WTC11 (cell line): Measurements from ENCODE around the gene PACSIN3. TPM values are rescaled to one million over a fixed set of nuclear protein-coding genes. Genes with fewer than 3 reads are reported as not detected.

ENCODE experiments used
- ATAC-seq: fragments of 200-7000 bp; cut with Tn5 transposase; 2 replicates; pipeline ENCODE4 v1.10.0; 2021; ENCODE audit warnings: mild to moderate bottlenecking, moderate library complexity
- CTCF ChIA-PET: fragments of 300-600 bp; sonication (Branson Sonifier 250); formaldehyde crosslinking; loops from one replicate; lab custom pipeline; 2021; ENCODE audit warnings: antibody characterized with exemption; lab: Charles Lee
- POLR2A ChIA-PET: fragments of 350-600 bp; sonication (Branson Sonifier 250); formaldehyde crosslinking; loops from one replicate; lab custom pipeline; 2021; ENCODE audit warnings: antibody characterized with exemption; lab: Charles Lee
- DNase-seq: peaks from one replicate; pipeline ENCODE4 v3.0.0; 2021; ENCODE audit warnings: low spot score
- H3K27ac Mint-ChIP-seq: 2 replicates; pipeline ENCODE4 v1.8.0; 2021; ENCODE audit warnings: mixed read lengths
- H3K27me3 Mint-ChIP-seq: 2 replicates; pipeline ENCODE4 v1.8.0; 2021; ENCODE audit warnings: low read depth, mild to moderate bottlenecking, moderate library complexity, mixed read lengths
- H3K36me3 Mint-ChIP-seq: 2 replicates; pipeline ENCODE4 v1.8.0; 2021; ENCODE audit warnings: mixed read lengths
- H3K4me1 Mint-ChIP-seq: 2 replicates; pipeline ENCODE4 v1.8.0; 2022; ENCODE audit warnings: mixed read lengths
- H3K4me3 Mint-ChIP-seq: 2 replicates; pipeline ENCODE4 v1.8.0; 2021; ENCODE audit warnings: mild to moderate bottlenecking, moderate library complexity, mixed read lengths
- H3K9me3 Mint-ChIP-seq: 2 replicates; pipeline ENCODE4 v1.8.0; 2021; ENCODE audit warnings: mixed read lengths
- ATF2 ChIP-seq: sonication (generic); formaldehyde crosslinking; IDR thresholded peaks from 2 replicates; pipeline ENCODE4 v1.8.1; 2022; ENCODE audit warnings: low read depth, missing genetic modification reagents, borderline replicate concordance
- ATF6 ChIP-seq: sonication (generic); formaldehyde crosslinking; IDR thresholded peaks from 2 replicates; pipeline ENCODE4 v1.8.1; 2023; ENCODE audit warnings: mild to moderate bottlenecking, missing genetic modification reagents
- CBFB ChIP-seq: sonication (generic); formaldehyde crosslinking; IDR thresholded peaks from 2 replicates; pipeline ENCODE4 v1.8.1; 2022; ENCODE audit warnings: mild to moderate bottlenecking, low read depth, missing genetic modification reagents
- CREB1 ChIP-seq: sonication (generic); formaldehyde crosslinking; IDR thresholded peaks from 2 replicates; pipeline ENCODE4 v1.8.0; 2023; ENCODE audit warnings: mild to moderate bottlenecking, missing genetic modification reagents
- FOXJ3 ChIP-seq: sonication (generic); formaldehyde crosslinking; IDR thresholded peaks from 2 replicates; pipeline ENCODE4 v1.9.0; 2021; ENCODE audit warnings: missing genetic modification reagents, mild to moderate bottlenecking, borderline replicate concordance
- FOXP1 ChIP-seq: sonication (generic); formaldehyde crosslinking; IDR thresholded peaks from 2 replicates; pipeline ENCODE4 v1.8.0; 2022; ENCODE audit warnings: missing genetic modification reagents, mild to moderate bottlenecking, moderate library complexity, borderline replicate concordance
- GABPB1 ChIP-seq: sonication (generic); formaldehyde crosslinking; IDR thresholded peaks from 2 replicates; pipeline ENCODE4 v1.8.1; 2023; ENCODE audit warnings: mild to moderate bottlenecking, missing genetic modification reagents
- GTF2I ChIP-seq: fragments of 250-450 bp; sonication (Bioruptor Pico); conservative IDR thresholded peaks from 2 replicates; pipeline ENCODE4 v1.4.0; 2021; ENCODE audit warnings: mild to moderate bottlenecking
- HMGA2 ChIP-seq: fragments of 250-450 bp; sonication (Bioruptor Pico); IDR thresholded peaks from 2 replicates; pipeline ENCODE4 v1.4.0; 2021; ENCODE audit warnings: mild to moderate bottlenecking, moderate library complexity
- JUN ChIP-seq: sonication (generic); formaldehyde crosslinking; IDR thresholded peaks from 2 replicates; pipeline ENCODE4 v1.8.0; 2023; ENCODE audit warnings: mild to moderate bottlenecking, missing genetic modification reagents
- OVOL2 ChIP-seq: fragments of 250-450 bp; sonication (Bioruptor Pico); IDR thresholded peaks from 2 replicates; pipeline ENCODE4 v1.9.0; 2021; ENCODE audit warnings: mild to moderate bottlenecking, borderline replicate concordance
- TP53 ChIP-seq: sonication (generic); formaldehyde crosslinking; IDR thresholded peaks from 2 replicates; pipeline ENCODE4 v1.8.1; 2023; ENCODE audit warnings: mild to moderate bottlenecking, missing genetic modification reagents
- ZBTB43 ChIP-seq: sonication (generic); formaldehyde crosslinking; IDR thresholded peaks from 2 replicates; pipeline ENCODE4 v1.8.1; 2023; ENCODE audit warnings: mild to moderate bottlenecking, missing genetic modification reagents
- ZNF219 ChIP-seq: sonication (generic); formaldehyde crosslinking; IDR thresholded peaks from 2 replicates; pipeline ENCODE4 v1.8.0; 2023; ENCODE audit warnings: missing genetic modification reagents, mild to moderate bottlenecking, borderline replicate concordance
- ZNF416 ChIP-seq: fragments of 250-450 bp; sonication (Bioruptor Pico); IDR thresholded peaks from 2 replicates; pipeline ENCODE4 v1.9.0; 2021; ENCODE audit warnings: mild to moderate bottlenecking, inconsistent platforms
- total RNA-seq: library from RNA; stranded (reverse); gene quantifications from 3 replicates; pipeline ENCODE4 v1.2.3, GENCODE V29; 2021
- TF ChIP-seq, protein P1 (sequence below): sonication (generic); formaldehyde crosslinking; IDR thresholded peaks from 2 replicates; pipeline ENCODE4 v1.8.1; 2023; ENCODE audit warnings: mild to moderate bottlenecking, moderate library complexity, missing genetic modification reagents
- TF ChIP-seq, protein P2 (sequence below): sonication (generic); formaldehyde crosslinking; IDR thresholded peaks from 2 replicates; pipeline ENCODE4 v1.8.1; 2022; ENCODE audit warnings: mild to moderate bottlenecking, moderate library complexity, missing genetic modification reagents
- TF ChIP-seq, protein P3 (sequence below): sonication (generic); formaldehyde crosslinking; IDR thresholded peaks from 2 replicates; pipeline ENCODE4 v1.8.0; 2022; ENCODE audit warnings: missing genetic modification reagents
- TF ChIP-seq, protein P4 (sequence below): sonication (generic); formaldehyde crosslinking; IDR thresholded peaks from 2 replicates; pipeline ENCODE4 v1.8.0; 2022; ENCODE audit warnings: mild to moderate bottlenecking, missing genetic modification reagents

Gene PACSIN3
- total RNA-seq, 1 experiment from 2014 or later, result 76.8 TPM

DNA sequence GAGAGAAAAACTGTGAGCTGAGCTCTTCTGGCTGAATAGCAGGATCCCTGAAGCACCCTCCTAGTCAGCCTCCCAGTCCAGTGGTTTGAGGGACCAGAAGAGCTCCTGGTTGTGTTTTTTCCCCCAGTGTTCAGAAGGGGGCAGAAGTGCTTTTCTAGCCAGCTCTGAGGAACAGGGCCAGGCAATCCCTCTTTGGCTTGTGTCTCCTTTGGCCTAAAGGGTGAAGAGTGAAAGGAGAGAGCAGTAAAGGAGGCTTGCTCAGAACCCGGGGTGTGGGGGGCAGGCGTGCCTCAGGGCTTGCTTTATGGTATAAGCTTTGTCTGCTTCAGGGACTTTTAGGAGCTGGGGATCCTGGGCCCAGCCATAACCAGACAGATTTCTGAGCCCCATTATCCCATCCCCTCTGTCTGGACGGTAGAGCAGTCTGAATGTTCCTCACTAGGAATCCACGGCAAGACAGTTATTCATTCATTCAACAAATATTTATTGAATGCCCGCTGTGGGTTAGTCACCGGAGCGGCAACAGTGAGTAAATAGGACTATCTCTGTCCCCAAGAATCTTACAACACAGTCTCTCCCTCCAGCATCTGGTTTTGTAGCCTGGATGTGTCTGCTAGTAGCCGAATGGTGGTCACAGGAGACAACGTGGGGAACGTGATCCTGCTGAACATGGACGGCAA lies 47.9 kb upstream of the PACSIN3 start:
- H3K36me3 Mint-ChIP-seq, result peaks cover 53% of the 10 kb centered on the region
- H3K4me1 Mint-ChIP-seq, result peaks cover 3% of the 10 kb centered on the region; the same call in 1 of the 2 replicates
- CTCF ChIA-PET, result interaction anchor here (0.6 to 7.2 kb wide), 26 partner anchors 8 to 220 kb away, joined by 3 to 84 read pairs (median 4); partner anchors contain the start of genes ACP2, DDB2, MYBPC3 and NR1H3
- TF ChIP-seq, protein P1, sequence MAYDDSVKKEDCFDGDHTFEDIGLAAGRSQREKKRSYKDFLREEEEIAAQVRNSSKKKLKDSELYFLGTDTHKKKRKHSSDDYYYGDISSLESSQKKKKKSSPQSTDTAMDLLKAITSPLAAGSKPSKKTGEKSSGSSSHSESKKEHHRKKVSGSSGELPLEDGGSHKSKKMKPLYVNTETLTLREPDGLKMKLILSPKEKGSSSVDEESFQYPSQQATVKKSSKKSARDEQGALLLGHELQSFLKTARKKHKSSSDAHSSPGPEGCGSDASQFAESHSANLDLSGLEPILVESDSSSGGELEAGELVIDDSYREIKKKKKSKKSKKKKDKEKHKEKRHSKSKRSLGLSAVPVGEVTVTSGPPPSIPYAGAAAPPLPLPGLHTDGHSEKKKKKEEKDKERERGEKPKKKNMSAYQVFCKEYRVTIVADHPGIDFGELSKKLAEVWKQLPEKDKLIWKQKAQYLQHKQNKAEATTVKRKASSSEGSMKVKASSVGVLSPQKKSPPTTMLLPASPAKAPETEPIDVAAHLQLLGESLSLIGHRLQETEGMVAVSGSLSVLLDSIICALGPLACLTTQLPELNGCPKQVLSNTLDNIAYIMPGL (CRISPR knock-in tag), result no peak
- TF ChIP-seq CBFB (CRISPR knock-in tag) (no peak), FOXJ3 (CRISPR knock-in tag) (no peak), JUN (CRISPR knock-in tag) (no peak), ZNF219 (CRISPR knock-in tag) (no peak), ZNF416 (CRISPR knock-in tag) (no peak), FOXP1 (CRISPR knock-in tag) (no peak)
- TF ChIP-seq, protein P2, sequence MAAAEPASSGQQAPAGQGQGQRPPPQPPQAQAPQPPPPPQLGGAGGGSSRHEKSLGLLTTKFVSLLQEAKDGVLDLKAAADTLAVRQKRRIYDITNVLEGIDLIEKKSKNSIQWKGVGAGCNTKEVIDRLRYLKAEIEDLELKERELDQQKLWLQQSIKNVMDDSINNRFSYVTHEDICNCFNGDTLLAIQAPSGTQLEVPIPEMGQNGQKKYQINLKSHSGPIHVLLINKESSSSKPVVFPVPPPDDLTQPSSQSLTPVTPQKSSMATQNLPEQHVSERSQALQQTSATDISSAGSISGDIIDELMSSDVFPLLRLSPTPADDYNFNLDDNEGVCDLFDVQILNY (CRISPR knock-in tag), result no peak
- TF ChIP-seq, protein P3, sequence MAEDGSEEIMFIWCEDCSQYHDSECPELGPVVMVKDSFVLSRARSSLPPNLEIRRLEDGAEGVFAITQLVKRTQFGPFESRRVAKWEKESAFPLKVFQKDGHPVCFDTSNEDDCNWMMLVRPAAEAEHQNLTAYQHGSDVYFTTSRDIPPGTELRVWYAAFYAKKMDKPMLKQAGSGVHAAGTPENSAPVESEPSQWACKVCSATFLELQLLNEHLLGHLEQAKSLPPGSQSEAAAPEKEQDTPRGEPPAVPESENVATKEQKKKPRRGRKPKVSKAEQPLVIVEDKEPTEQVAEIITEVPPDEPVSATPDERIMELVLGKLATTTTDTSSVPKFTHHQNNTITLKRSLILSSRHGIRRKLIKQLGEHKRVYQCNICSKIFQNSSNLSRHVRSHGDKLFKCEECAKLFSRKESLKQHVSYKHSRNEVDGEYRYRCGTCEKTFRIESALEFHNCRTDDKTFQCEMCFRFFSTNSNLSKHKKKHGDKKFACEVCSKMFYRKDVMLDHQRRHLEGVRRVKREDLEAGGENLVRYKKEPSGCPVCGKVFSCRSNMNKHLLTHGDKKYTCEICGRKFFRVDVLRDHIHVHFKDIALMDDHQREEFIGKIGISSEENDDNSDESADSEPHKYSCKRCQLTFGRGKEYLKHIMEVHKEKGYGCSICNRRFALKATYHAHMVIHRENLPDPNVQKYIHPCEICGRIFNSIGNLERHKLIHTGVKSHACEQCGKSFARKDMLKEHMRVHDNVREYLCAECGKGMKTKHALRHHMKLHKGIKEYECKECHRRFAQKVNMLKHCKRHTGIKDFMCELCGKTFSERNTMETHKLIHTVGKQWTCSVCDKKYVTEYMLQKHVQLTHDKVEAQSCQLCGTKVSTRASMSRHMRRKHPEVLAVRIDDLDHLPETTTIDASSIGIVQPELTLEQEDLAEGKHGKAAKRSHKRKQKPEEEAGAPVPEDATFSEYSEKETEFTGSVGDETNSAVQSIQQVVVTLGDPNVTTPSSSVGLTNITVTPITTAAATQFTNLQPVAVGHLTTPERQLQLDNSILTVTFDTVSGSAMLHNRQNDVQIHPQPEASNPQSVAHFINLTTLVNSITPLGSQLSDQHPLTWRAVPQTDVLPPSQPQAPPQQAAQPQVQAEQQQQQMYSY, result no peak
- TF ChIP-seq, protein P4, sequence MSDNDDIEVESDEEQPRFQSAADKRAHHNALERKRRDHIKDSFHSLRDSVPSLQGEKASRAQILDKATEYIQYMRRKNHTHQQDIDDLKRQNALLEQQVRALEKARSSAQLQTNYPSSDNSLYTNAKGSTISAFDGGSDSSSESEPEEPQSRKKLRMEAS (CRISPR knock-in tag), result no peak
- POLR2A ChIA-PET, result interaction anchor here (0.7 to 2.5 kb wide), 7 partner anchors 15 to 49 kb away, joined by 3 to 17 read pairs (median 4); partner anchors contain the start of genes ACP2 and DDB2
- DNase-seq (peak; percentile 22), ATAC-seq (peak; percentile 86)
- H3K9me3 Mint-ChIP-seq, result no peaks in the 10 kb centered on the region
- no peaks in the 10 kb centered on the region for H3K27me3 Mint-ChIP-seq
- H3K27ac Mint-ChIP-seq, result peak overlapping the region; percentile 75
- H3K4me3 Mint-ChIP-seq, result no peak overlapping the region

- Mint-ChIP-seq H3K4me3 (no peak overlapping the region), H3K27me3 (no peaks in the 10 kb centered on the region), H3K9me3 (no peaks in the 10 kb centered on the region), H3K36me3 (peaks cover 57% of the 10 kb centered on the region), H3K4me1 (peaks cover 3% of the 10 kb centered on the region; the same call in 1 of the 2 replicates), H3K27ac (no peak overlapping the region)
- TF ChIP-seq TP53 (CRISPR knock-in tag) (no peak), FOXJ3 (CRISPR knock-in tag) (no peak), ZBTB43 (CRISPR knock-in tag) (no peak), OVOL2 (CRISPR knock-in tag) (no peak), ATF6 (CRISPR knock-in tag) (no peak), ZNF416 (CRISPR knock-in tag) (no peak), HMGA2 (CRISPR knock-in tag) (no peak), GABPB1 (CRISPR knock-in tag) (no peak), CREB1 (CRISPR knock-in tag) (no peak), ATF2 (no peak), GTF2I (CRISPR knock-in tag) (no peak)
- TF ChIP-seq, protein P4 (CRISPR knock-in tag), result no peak
- ChIA-PET POLR2A (interaction anchor here (0.7 to 2.5 kb wide), 4 partner anchors 9 to 48 kb away, joined by 3 to 17 read pairs (median 4); partner anchors contain the start of gene DDB2), CTCF (interaction anchor here (0.9 to 7.2 kb wide), 10 partner anchors 16 to 221 kb away, joined by 3 to 84 read pairs (median 4); partner anchors contain the start of genes DDB2, MYBPC3, NR1H3 and PACSIN3)
- DNase-seq (no peak), ATAC-seq (no peak)
These were observed 46.8 kb upstream of the PACSIN3 start for GRCh38 chr11:47233051-47233450.
